ENCODE data around the gene ZBP1.

ZBP1 gene

DNA sequence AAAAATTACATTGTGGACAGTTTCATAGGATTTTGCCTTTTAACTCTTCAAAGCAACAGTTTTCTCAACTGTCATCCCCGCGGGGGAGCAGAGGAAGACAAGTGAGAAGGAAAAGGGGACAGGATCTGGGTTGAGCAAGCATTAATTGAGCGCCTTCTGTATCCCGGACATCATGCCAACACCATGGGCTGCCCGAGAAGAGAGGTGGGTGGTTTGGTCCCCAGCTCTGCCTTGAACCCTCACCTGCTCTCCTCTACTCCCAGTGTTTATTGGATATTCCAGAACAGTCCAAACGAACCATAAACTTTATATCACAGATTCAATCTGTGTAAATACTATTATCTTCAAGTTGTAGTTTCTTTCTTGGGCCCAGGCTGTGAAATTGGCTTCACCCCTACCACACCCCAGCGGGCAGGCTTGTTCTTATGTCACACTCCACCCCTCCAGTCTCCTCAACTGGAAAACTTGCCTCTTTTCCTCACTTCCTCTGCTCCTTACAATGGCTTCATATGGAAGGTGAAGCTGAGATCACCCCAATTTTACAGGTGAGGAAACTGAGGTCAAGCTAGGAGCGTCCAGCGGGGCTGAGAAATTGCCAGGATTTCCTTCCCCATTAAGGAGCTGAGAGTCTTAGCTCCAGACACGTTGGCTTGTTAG lies 53.3 kb downstream of the ZBP1 start:
- no peak for TF ChIP-seq FOXP2 (optimal IDR thresholded peaks at IDR 0.05; ENCODE audit: control extremely low read depth, extremely low read length, insufficient read depth)
- TF ChIP-seq POLR2AphosphoS5 (IDR thresholded peaks at IDR 0.05; ENCODE audit: borderline replicate concordance, low read depth, low read length): no peak
- no peak for TF ChIP-seq EZH2 (IDR thresholded peaks at IDR 0.05)
- no peaks in the 10 kb centered on the region for H3K9me3 ChIP-seq (ENCODE audit: low read depth, low read length)
- no peak overlapping the region for H3K4me3 ChIP-seq
- no peaks in the 10 kb centered on the region for H3K36me3 ChIP-seq (ENCODE audit: insufficient read depth, low read length)
- no peak for DNase-seq (ENCODE audit: low read depth, low spot score)
- H3K27ac ChIP-seq: no peak overlapping the region
- H3K9ac ChIP-seq (ENCODE audit: insufficient read length): no peak overlapping the region

DNA sequence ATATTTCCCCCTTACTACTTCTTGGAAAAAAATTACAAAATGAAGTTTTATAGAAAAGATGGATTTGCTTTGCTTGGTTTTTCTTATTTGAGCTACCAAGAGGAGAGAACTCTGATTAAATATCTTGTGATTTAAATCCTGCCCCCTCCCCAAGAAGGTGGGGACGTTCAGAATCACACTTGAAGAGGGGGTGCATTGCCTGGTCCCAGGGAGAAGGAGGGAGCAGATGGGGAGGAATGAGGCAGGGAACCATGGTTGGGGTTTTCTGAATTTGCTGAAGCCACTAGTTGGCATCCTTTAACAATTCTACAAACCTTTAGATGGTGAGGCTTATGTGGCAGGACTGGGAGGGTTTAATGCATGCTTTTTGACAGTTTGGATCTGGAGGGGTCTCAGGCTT lies 53.8 kb downstream of the ZBP1 start:
- no peak overlapping the region for H3K9ac ChIP-seq (ENCODE audit: insufficient read length)
- H3K36me3 ChIP-seq (ENCODE audit: insufficient read depth, low read length): no peaks in the 10 kb centered on the region
- DNase-seq (ENCODE audit: low read depth, low spot score): no peak
- no peak for TF ChIP-seq POLR2AphosphoS5 (IDR thresholded peaks at IDR 0.05; ENCODE audit: borderline replicate concordance, low read depth, low read length)
- TF ChIP-seq EZH2 (IDR thresholded peaks at IDR 0.05): no peak
- no peak for TF ChIP-seq FOXP2 (optimal IDR thresholded peaks at IDR 0.05; ENCODE audit: control extremely low read depth, extremely low read length, insufficient read depth)
- no peak overlapping the region for H3K4me3 ChIP-seq
- no peak overlapping the region for H3K27ac ChIP-seq
- no peaks in the 10 kb centered on the region for H3K9me3 ChIP-seq (ENCODE audit: low read depth, low read length)

- no peak for DNase-seq (ENCODE audit: low read depth, low spot score)
- Histone ChIP-seq H3K4me3 (no peak overlapping the region), H3K36me3 (ENCODE audit: insufficient read depth, low read length) (no peaks in the 10 kb centered on the region), H3K9ac (ENCODE audit: insufficient read length) (no peak overlapping the region), H3K27ac (no peak overlapping the region), H3K9me3 (ENCODE audit: low read depth, low read length) (no peaks in the 10 kb centered on the region)
- TF ChIP-seq FOXP2 (optimal IDR thresholded peaks at IDR 0.05; ENCODE audit: control extremely low read depth, extremely low read length, insufficient read depth): no peak
- TF ChIP-seq EZH2 (IDR thresholded peaks at IDR 0.05): no peak
- TF ChIP-seq POLR2AphosphoS5 (IDR thresholded peaks at IDR 0.05; ENCODE audit: borderline replicate concordance, low read depth, low read length): no peak
Observed at GRCh38 chr20:57564951-57565642, 55.1 kb downstream of the ZBP1 start.

DNA sequence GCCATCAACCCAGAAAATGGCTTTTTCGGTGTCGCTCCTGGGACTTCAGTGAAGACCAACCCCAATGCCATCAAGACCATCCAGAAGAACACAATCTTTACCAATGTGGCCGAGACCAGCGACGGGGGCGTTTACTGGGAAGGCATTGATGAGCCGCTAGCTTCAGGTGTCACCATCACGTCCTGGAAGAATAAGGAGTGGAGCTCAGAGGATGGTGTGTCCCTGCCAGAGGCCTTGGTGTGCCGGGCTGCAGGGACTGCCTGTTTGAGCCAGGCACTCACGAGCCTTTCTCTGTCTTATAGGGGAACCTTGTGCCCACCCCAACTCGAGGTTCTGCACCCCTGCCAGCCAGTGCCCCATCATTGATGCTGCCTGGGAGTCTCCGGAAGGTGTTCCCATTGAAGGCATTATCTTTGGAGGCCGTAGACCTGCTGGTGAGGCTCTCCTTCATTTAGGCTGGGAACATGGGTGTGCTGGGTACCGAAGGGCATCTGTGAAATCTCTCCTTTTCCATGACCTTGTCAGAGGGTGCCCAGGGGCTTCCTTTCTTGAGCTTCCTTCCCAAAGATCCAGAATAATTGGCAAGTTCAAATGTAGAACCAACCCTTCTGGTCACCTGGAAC lies 55.9 kb downstream of the ZBP1 start:
- Histone ChIP-seq H3K4me3 (no peak overlapping the region), H3K27ac (no peak overlapping the region), H3K9me3 (ENCODE audit: low read depth, low read length) (no peaks in the 10 kb centered on the region), H3K36me3 (ENCODE audit: insufficient read depth, low read length) (no peaks in the 10 kb centered on the region), H3K9ac (ENCODE audit: insufficient read length) (no peak overlapping the region)
- DNase-seq (ENCODE audit: low read depth, low spot score): no peak
- TF ChIP-seq FOXP2 (optimal IDR thresholded peaks at IDR 0.05; ENCODE audit: control extremely low read depth, extremely low read length, insufficient read depth) (no peak), POLR2AphosphoS5 (IDR thresholded peaks at IDR 0.05; ENCODE audit: borderline replicate concordance, low read depth, low read length) (no peak), EZH2 (IDR thresholded peaks at IDR 0.05) (no peak)

- no peak for TF ChIP-seq FOXP2 (optimal IDR thresholded peaks at IDR 0.05; ENCODE audit: control extremely low read depth, extremely low read length, insufficient read depth)
- no peak for TF ChIP-seq EZH2 (IDR thresholded peaks at IDR 0.05)
- TF ChIP-seq POLR2AphosphoS5 (IDR thresholded peaks at IDR 0.05; ENCODE audit: borderline replicate concordance, low read depth, low read length): no peak
- H3K4me3 ChIP-seq: no peak overlapping the region
- no peak overlapping the region for H3K9ac ChIP-seq (ENCODE audit: insufficient read length)
- no peak for DNase-seq (ENCODE audit: low read depth, low spot score)
- no peak overlapping the region for H3K27ac ChIP-seq
- H3K36me3 ChIP-seq (ENCODE audit: insufficient read depth, low read length): no peaks in the 10 kb centered on the region
- no peaks in the 10 kb centered on the region for H3K9me3 ChIP-seq (ENCODE audit: low read depth, low read length)
Observed at GRCh38 chr20:57563522-57563921, 56.7 kb downstream of the ZBP1 start.

- TF ChIP-seq EZH2 (IDR thresholded peaks at IDR 0.05) (no peak), POLR2AphosphoS5 (IDR thresholded peaks at IDR 0.05; ENCODE audit: borderline replicate concordance, low read depth, low read length) (no peak)
Observed at GRCh38 chr20:57562541-57563465, 57.4 kb downstream of the ZBP1 start.

GRCh38 chr20:57561356-57562279 lies 58.6 kb downstream of the ZBP1 start:
- Histone ChIP-seq H3K9ac (ENCODE audit: insufficient read length) (no peak overlapping the region), H3K27ac (no peak overlapping the region), H3K4me3 (no peak overlapping the region), H3K36me3 (ENCODE audit: insufficient read depth, low read length) (no peaks in the 10 kb centered on the region), H3K9me3 (ENCODE audit: low read depth, low read length) (no peaks in the 10 kb centered on the region)
- no peak for DNase-seq (ENCODE audit: low read depth, low spot score)
- TF ChIP-seq POLR2AphosphoS5 (IDR thresholded peaks at IDR 0.05; ENCODE audit: borderline replicate concordance, low read depth, low read length) (no peak), FOXP2 (optimal IDR thresholded peaks at IDR 0.05; ENCODE audit: control extremely low read depth, extremely low read length, insufficient read depth) (no peak), EZH2 (IDR thresholded peaks at IDR 0.05) (no peak)

More at GRCh38 chr20:57562541-57563465, 57.4 kb downstream of the ZBP1 start:
- Histone ChIP-seq H3K9ac (ENCODE audit: insufficient read length) (no peak overlapping the region), H3K27ac (no peak overlapping the region), H3K9me3 (ENCODE audit: low read depth, low read length) (no peaks in the 10 kb centered on the region), H3K4me3 (no peak overlapping the region), H3K36me3 (ENCODE audit: insufficient read depth, low read length) (no peaks in the 10 kb centered on the region)
- no peak for DNase-seq (ENCODE audit: low read depth, low spot score)

Measured in SK-N-MC (cell line).